Osteocyte (in vitro differentiated cells): Measurements from ENCODE around the gene PIK3AP1. TPM values are rescaled to one million over a fixed set of nuclear protein-coding genes. Genes with fewer than 3 reads are reported as not detected.

ENCODE experiments used
- DNase-seq: peaks from one replicate; pipeline ENCODE4 v3.0.0; 2021; ENCODE audit warnings: mixed read lengths; ENCODE audit not compliant: unreplicated experiment; ENCODE audit errors: extremely low spot score
- H3K27ac Mint-ChIP-seq: one replicate; pipeline ENCODE4 v1.8.0; 2021; ENCODE audit warnings: mild to moderate bottlenecking, mixed read lengths; ENCODE audit not compliant: unreplicated experiment
- H3K27me3 Mint-ChIP-seq: one replicate; pipeline ENCODE4 v1.8.0; 2021; ENCODE audit warnings: mixed read lengths; ENCODE audit not compliant: unreplicated experiment
- H3K36me3 Mint-ChIP-seq: one replicate; pipeline ENCODE4 v1.8.0; 2021; ENCODE audit warnings: mixed read lengths; ENCODE audit not compliant: unreplicated experiment
- H3K4me1 Mint-ChIP-seq: one replicate; pipeline ENCODE4 v1.8.0; 2021; ENCODE audit warnings: mixed read lengths; ENCODE audit not compliant: unreplicated experiment
- H3K4me3 Mint-ChIP-seq: one replicate; pipeline ENCODE4 v1.8.0; 2021; ENCODE audit warnings: mild to moderate bottlenecking, moderate library complexity, mixed read lengths; ENCODE audit not compliant: unreplicated experiment
- H3K9me3 Mint-ChIP-seq: one replicate; pipeline ENCODE4 v1.8.0; 2021; ENCODE audit warnings: mixed read lengths; ENCODE audit not compliant: unreplicated experiment
- total RNA-seq: library from RNA; stranded (reverse); gene quantifications from 2 replicates; pipeline ENCODE4 v1.2.1, GENCODE V29; 2021
- TF ChIP-seq, protein P1 (sequence below): fragments of 200-600 bp; sonication (generic); IDR thresholded peaks from 2 replicates; pipeline ENCODE4 v1.5.0; 2021; ENCODE audit warnings: antibody characterized with exemption, mild to moderate bottlenecking, moderate library complexity

PIK3AP1 gene
- total RNA-seq, 1 donor from 2014 or later = 0.19 TPM

- Mint-ChIP-seq H3K9me3 (no peaks in the 10 kb centered on the region), H3K27me3 (peaks cover 8% of the 10 kb centered on the region), H3K4me3 (no peak overlapping the region), H3K4me1 (no peaks in the 10 kb centered on the region), H3K27ac (no peak overlapping the region), H3K36me3 (no peaks in the 10 kb centered on the region)
- no peak for DNase-seq
- TF ChIP-seq, protein P1, sequence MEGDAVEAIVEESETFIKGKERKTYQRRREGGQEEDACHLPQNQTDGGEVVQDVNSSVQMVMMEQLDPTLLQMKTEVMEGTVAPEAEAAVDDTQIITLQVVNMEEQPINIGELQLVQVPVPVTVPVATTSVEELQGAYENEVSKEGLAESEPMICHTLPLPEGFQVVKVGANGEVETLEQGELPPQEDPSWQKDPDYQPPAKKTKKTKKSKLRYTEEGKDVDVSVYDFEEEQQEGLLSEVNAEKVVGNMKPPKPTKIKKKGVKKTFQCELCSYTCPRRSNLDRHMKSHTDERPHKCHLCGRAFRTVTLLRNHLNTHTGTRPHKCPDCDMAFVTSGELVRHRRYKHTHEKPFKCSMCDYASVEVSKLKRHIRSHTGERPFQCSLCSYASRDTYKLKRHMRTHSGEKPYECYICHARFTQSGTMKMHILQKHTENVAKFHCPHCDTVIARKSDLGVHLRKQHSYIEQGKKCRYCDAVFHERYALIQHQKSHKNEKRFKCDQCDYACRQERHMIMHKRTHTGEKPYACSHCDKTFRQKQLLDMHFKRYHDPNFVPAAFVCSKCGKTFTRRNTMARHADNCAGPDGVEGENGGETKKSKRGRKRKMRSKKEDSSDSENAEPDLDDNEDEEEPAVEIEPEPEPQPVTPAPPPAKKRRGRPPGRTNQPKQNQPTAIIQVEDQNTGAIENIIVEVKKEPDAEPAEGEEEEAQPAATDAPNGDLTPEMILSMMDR = no peak
Observed at GRCh38 chr10:96625173-96625572, 95.1 kb downstream of the PIK3AP1 start.

DNA sequence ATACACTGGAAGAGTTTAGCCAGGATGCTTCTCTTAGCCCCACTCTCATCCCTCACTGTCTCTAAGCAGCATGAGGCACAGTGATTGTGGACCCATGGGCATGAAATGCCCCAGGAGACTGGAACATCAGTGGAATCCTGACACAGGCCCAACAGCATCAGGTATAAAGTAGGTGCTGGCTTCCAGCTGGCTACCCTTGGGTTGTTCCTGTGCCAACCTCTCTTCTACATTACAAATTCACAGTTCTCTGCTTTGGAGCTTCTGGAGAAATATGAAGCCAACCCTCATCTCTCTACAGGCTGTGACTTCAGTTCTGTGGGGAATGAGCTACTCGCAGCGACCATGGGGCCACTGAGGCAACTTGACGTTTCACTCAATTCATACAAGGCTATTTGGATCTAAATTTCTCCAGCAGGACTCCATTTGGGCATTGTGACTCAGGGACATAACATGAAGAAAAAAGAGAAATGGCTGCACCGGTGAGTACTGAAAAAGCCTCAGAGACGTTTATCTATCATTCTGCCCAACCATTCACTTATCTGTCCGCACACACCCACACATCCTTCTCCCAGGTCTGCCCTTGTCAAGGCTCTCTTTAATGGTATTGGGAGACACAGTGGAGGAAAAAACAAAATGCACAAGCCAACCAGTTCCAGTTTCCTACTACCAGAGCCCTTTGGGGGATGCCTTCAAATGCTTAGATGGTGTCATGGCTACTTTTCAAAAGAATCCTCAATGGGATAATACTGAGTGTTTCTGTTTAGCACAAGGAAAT is 98.1 kb downstream of the PIK3AP1 start:
- no peak overlapping the region for H3K4me3 Mint-ChIP-seq
- TF ChIP-seq, protein P1 = no peak
- no peaks in the 10 kb centered on the region for H3K9me3 Mint-ChIP-seq
- H3K4me1 Mint-ChIP-seq = no peaks in the 10 kb centered on the region
- no peak for DNase-seq
- H3K27ac Mint-ChIP-seq = no peak overlapping the region
- peaks cover 4% of the 10 kb centered on the region for H3K27me3 Mint-ChIP-seq
- H3K36me3 Mint-ChIP-seq = no peaks in the 10 kb centered on the region

DNA sequence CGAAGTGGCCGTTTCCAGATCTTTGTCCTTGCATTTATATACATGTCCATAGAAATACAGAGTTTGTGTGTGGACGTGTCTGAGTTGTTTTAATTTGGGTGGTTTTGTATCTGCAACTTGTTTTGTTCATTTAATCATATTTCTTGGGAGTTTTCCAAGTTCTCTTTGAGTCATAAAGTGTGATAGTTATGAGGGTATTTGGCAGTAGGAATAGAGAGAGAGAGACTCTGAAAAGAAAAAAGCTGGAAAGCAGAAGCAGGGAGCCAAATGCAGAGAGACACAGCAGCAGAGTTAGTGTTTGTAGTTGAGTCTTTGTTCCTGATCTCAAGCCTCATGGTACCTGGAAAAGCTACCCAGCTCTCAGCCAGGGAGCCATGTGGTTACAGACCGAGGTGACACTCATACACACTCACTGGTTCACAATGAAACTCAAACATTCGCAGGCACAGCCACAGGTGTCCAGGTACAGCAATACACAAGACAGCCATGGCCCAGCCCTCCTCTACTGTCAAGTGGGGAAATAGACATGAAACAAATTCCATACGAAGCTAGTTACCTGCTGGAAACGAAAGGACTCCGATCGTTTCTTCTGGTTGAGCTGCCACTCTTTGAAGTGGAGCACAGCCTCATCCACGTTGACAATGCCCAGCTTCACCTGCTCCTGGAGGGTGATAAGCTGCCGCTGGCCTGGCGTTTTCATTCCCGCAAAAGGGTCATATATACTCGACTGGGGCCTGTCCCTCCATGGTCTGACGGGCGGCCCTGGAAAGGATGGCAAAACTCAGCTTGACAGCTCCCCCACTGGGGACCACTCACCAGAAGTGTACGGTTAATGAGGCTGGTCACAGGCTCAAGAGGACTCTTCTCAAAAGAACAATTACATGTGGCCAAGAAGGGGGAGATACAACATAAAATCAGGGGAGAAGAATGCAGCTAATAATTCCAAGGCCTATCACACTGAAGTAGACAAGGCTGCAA is 100.2 kb downstream of the PIK3AP1 start:
- Mint-ChIP-seq H3K36me3 (no peaks in the 10 kb centered on the region), H3K27me3 (peaks cover 4% of the 10 kb centered on the region)

DNA sequence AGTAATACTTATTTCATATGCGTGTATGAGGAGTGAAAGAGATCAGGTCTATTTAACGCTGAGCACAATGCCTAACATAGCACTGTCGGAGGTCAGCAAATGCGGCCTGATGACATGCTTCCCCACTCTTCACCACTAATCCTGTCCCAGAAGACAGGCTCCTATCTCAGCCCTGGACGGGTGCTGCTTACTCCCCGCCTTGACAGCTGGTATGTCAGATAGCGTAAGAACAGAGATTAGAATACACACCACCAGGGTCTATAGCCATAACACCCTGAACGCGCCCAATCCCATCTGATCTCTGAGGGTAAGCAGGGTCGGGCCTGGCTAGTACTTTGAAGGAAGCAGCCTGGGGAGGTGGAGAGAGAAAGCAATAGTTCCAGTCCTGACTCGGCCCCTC is 101.2 kb downstream of the PIK3AP1 start:
- H3K27ac Mint-ChIP-seq = no peak overlapping the region

More for the DNA sequence above, 100.2 kb downstream of the PIK3AP1 start:
- no peaks in the 10 kb centered on the region for H3K9me3 Mint-ChIP-seq
- no peak overlapping the region for H3K4me3 Mint-ChIP-seq
- DNase-seq = no peak
- no peak overlapping the region for H3K27ac Mint-ChIP-seq
- H3K4me1 Mint-ChIP-seq = no peaks in the 10 kb centered on the region
- TF ChIP-seq, protein P1 = no peak

More for the DNA sequence above, 101.2 kb downstream of the PIK3AP1 start:
- Mint-ChIP-seq H3K4me1 (no peaks in the 10 kb centered on the region), H3K9me3 (no peaks in the 10 kb centered on the region), H3K4me3 (no peak overlapping the region), H3K36me3 (no peaks in the 10 kb centered on the region), H3K27me3 (peaks cover 4% of the 10 kb centered on the region)
- TF ChIP-seq, protein P1 = no peak
- no peak for DNase-seq
